ENCODE measurements around the gene AMPD1.
A peak's percentile ranks its signal among the peaks of the same experiment; 100 is the strongest.

Gene AMPD1

GRCh38 chr1:114696810-114697209, 1.5 kb upstream of the AMPD1 start:
- DNase-seq, result no peak

GRCh38 chr1:114694540-114695310, 621 bp downstream of the AMPD1 start:
- no peak for DNase-seq

- no peak for DNase-seq
These were observed 2.4 kb downstream of the AMPD1 start for GRCh38 chr1:114692947-114693346.

GRCh38 chr1:114691061-114691460, 4.3 kb downstream of the AMPD1 start:
- no peak for DNase-seq

- DNase-seq, result peak in 1 of 3 donors; percentile 14
These were observed 5.2 kb downstream of the AMPD1 start for GRCh38 chr1:114690148-114690547.

- no peak for DNase-seq
These were observed 6.8 kb downstream of the AMPD1 start for GRCh38 chr1:114688526-114688925.

- DNase-seq, result no peak
These were observed 9.5 kb downstream of the AMPD1 start for GRCh38 chr1:114685851-114686250.

GRCh38 chr1:114677691-114678090, 17.7 kb downstream of the AMPD1 start:
- DNase-seq, result no peak

- no peak for DNase-seq
These were observed 19.2 kb downstream of the AMPD1 start for GRCh38 chr1:114676115-114676514.

- DNase-seq, result no peak
These were observed 23.4 kb downstream of the AMPD1 start for GRCh38 chr1:114671939-114672275.

- DNase-seq, result peak in 1 of 3 donors; percentile 19
These were observed 24.1 kb downstream of the AMPD1 start for GRCh38 chr1:114671011-114671938.

- peak; percentile 91 to 97 (median 95) for DNase-seq
These were observed 25.0 kb downstream of the AMPD1 start for GRCh38 chr1:114670083-114671010.

GRCh38 chr1:114669562-114670082, 25.7 kb downstream of the AMPD1 start, which contains the start of gene DENND2C:
TSS of gene DENND2C (minus strand) at chr1:114670049. CDS start at chr1:114625984, 44,065 bp downstream.
- DNase-seq, result no peak

- peak in 2 of 3 donors; percentile 3 to 14 for DNase-seq
These were observed 26.4 kb downstream of the AMPD1 start for GRCh38 chr1:114668784-114669561.

- no peak for DNase-seq
These were observed 27.0 kb downstream of the AMPD1 start for GRCh38 chr1:114668373-114668772.

- no peak for DNase-seq
These were observed 28.4 kb downstream of the AMPD1 start for GRCh38 chr1:114666954-114667353.

GRCh38 chr1:114660238-114660637, 35.1 kb downstream of the AMPD1 start:
- DNase-seq, result no peak

GRCh38 chr1:114651893-114652292, 43.5 kb downstream of the AMPD1 start:
- DNase-seq, result no peak

GRCh38 chr1:114648503-114648902, 46.8 kb downstream of the AMPD1 start:
- no peak for DNase-seq

- no peak for DNase-seq
These were observed 54.0 kb downstream of the AMPD1 start for GRCh38 chr1:114641377-114641776.

- no peak for DNase-seq
These were observed 56.4 kb downstream of the AMPD1 start for GRCh38 chr1:114638910-114639309.

- DNase-seq, result no peak
These were observed 62.9 kb downstream of the AMPD1 start for GRCh38 chr1:114632427-114632826.

Data from suppressor macrophage treated with lipopolysaccharide for 1 hour (primary cell).